Measurements from ENCODE around the gene GLB1L2.

The GLB1L2 gene

DNA sequence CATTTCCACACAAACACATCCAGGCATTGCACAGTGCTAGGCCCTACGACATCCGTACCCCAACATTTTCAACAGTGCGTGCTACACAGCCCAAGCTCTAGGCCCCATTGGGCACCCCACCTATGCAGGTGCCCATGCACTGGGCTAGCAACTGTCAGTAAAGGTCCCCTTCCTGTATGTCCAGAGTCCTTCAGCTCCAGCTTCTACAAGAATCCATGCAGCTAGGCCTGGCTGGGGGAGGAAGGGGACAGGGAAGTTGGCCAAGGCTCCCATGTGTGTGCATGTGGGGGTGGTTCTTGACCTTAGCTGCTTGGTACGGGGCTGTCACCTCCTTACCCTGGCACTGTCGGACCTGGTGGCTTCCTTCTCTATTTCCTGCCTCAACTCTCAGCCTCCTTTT, 79.0 kb downstream of the GLB1L2 start:
- peaks cover 8% of the 10 kb centered on the region for H3K4me1 ChIP-seq (ENCODE audit: control insufficient read depth, low read depth, low read length)
- no peak overlapping the region for H2BK15ac ChIP-seq (replicated peaks; ENCODE audit: low read depth)
- H3K4me3 ChIP-seq (ENCODE audit: low read length): no peak overlapping the region
- no peak overlapping the region for H3K23ac ChIP-seq (ENCODE audit: low read length)
- no peak overlapping the region for H3K56ac ChIP-seq (ENCODE audit: low read length)
- H3K18ac ChIP-seq (ENCODE audit: low read length): no peak overlapping the region
- H3K79me1 ChIP-seq (ENCODE audit: low read length): peaks cover 8% of the 10 kb centered on the region
- no peak overlapping the region for H3K4ac ChIP-seq (ENCODE audit: low read depth, low read length)
- peaks cover 1% of the 10 kb centered on the region for H3K79me2 ChIP-seq (ENCODE audit: control insufficient read depth, insufficient read depth, low read length)
- peak overlapping the region; percentile 62 for H3K4me2 ChIP-seq (ENCODE audit: low read length)
- H4K8ac ChIP-seq (ENCODE audit: low read depth, low read length): no peak overlapping the region
- H2AK5ac ChIP-seq (ENCODE audit: low read length): no peak overlapping the region
- no peak overlapping the region for H3K27ac ChIP-seq (ENCODE audit: low read depth, low read length)
- no peak for DNase-seq
- no CpG with 5 or more reads among the region's 5 CpGs for WGBS (ENCODE audit: extremely low coverage, insufficient coverage, low lambda C conversion rate)
- H2BK120ac ChIP-seq (ENCODE audit: low read depth, low read length): no peak overlapping the region
- no peak overlapping the region for H2BK5ac ChIP-seq (ENCODE audit: low read length)
- peaks cover 2% of the 10 kb centered on the region for H3K27me3 ChIP-seq (ENCODE audit: insufficient read depth, low read length, poor library complexity)
- peak overlapping the region; percentile 77 for H3K9ac ChIP-seq (ENCODE audit: low read length)
- H3K36me3 ChIP-seq (ENCODE audit: control insufficient read depth, insufficient read depth, low read length): no peaks in the 10 kb centered on the region
- no peak overlapping the region for H4K5ac ChIP-seq (ENCODE audit: low read length)

GRCh38 chr11:134412203-134413042, 80.6 kb downstream of the GLB1L2 start, which contains the start of gene B3GAT1:
Gene B3GAT1 (minus strand): TSS chr11:134412242. CDS start chr11:134387659, 24,583 bp downstream.
- H3K9ac ChIP-seq (ENCODE audit: low read length): peak within 1 kb of the TSS; percentile 77
- no peak within 1 kb of the TSS for H3K4ac ChIP-seq (ENCODE audit: low read depth, low read length)
- no peak within 1 kb of the TSS for H4K8ac ChIP-seq (ENCODE audit: low read depth, low read length)
- H2AK5ac ChIP-seq (ENCODE audit: low read length): no peak within 1 kb of the TSS
- peaks cover 1% of the 10 kb centered on the region for H3K79me2 ChIP-seq (ENCODE audit: control insufficient read depth, insufficient read depth, low read length)
- peak within 1 kb of the TSS; percentile 45 for H3K23ac ChIP-seq (ENCODE audit: low read length)
- DNase-seq: peak; percentile 39
- peak within 1 kb of the TSS; percentile 68 for H3K4me2 ChIP-seq (ENCODE audit: low read length)
- H2BK15ac ChIP-seq (replicated peaks; ENCODE audit: low read depth): no peak within 1 kb of the TSS
- no CpG with 5 or more reads among the region's 94 CpGs for WGBS (ENCODE audit: extremely low coverage, insufficient coverage, low lambda C conversion rate)
- no peak within 1 kb of the TSS for H3K27ac ChIP-seq (ENCODE audit: low read depth, low read length)
- H3K4me1 ChIP-seq (ENCODE audit: control insufficient read depth, low read depth, low read length): peaks cover 8% of the 10 kb centered on the region
- peaks cover 2% of the 10 kb centered on the region for H3K27me3 ChIP-seq (ENCODE audit: insufficient read depth, low read length, poor library complexity)
- H3K18ac ChIP-seq (ENCODE audit: low read length): peak within 1 kb of the TSS; percentile 88
- H2BK5ac ChIP-seq (ENCODE audit: low read length): no peak within 1 kb of the TSS
- peaks cover 3% of the 10 kb centered on the region for H3K79me1 ChIP-seq (ENCODE audit: low read length)
- H3K4me3 ChIP-seq (ENCODE audit: low read length): peak within 1 kb of the TSS; percentile 54
- no peak within 1 kb of the TSS for H4K5ac ChIP-seq (ENCODE audit: low read length)
- no peaks in the 10 kb centered on the region for H3K36me3 ChIP-seq (ENCODE audit: control insufficient read depth, insufficient read depth, low read length)
- no peak within 1 kb of the TSS for H2BK120ac ChIP-seq (ENCODE audit: low read depth, low read length)
- H3K56ac ChIP-seq (ENCODE audit: low read length): peak within 1 kb of the TSS; percentile 86

DNA sequence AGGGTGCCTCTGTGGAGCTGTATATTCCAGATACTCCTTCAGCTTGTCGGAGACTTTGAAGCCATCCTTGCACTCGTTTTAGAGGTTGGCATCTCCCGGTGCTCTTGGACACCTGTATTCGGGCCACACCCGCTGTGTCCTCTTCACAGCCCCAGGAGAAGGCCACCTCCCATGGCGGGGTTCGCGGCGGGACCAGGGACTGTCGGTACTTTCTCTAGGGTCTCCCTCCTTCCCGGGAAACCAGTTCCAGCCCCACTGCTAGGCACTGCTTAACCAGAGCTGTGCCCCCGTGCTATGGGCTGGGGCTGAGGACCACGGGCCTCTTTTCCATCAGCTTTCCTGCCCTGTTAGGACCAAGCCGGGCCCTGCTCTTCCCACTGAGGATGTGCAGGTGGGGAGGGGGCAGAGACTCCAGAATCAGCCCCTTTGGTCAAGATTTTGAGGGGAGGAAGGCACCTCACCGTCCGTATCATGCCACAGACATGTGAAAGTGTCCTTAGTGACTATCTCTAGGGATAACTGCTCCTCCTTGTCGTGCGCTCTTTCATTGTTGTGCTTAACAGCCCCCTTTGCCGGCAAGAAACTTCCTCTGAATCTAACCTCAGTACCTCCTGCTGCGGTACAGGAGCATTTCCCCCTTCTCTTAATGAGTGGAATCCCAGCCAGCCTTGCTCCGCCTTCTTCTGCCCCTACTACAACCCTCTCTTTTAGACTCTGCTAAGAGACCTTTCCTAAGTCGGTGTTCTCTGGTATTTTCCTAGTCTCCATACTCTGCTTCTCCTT, 81.4 kb downstream of the GLB1L2 start:
- H3K4me1 ChIP-seq (ENCODE audit: control insufficient read depth, low read depth, low read length): peaks cover 8% of the 10 kb centered on the region
- H3K18ac ChIP-seq (ENCODE audit: low read length): no peak overlapping the region
- DNase-seq: peak; percentile 38
- no CpG with 5 or more reads among the region's 22 CpGs for WGBS (ENCODE audit: extremely low coverage, insufficient coverage, low lambda C conversion rate)
- H3K9ac ChIP-seq (ENCODE audit: low read length): peak overlapping the region; percentile 40
- H3K56ac ChIP-seq (ENCODE audit: low read length): peak overlapping the region; percentile 74
- H3K4me2 ChIP-seq (ENCODE audit: low read length): peak overlapping the region; percentile 68
- peaks cover 1% of the 10 kb centered on the region for H3K79me2 ChIP-seq (ENCODE audit: control insufficient read depth, insufficient read depth, low read length)
- no peaks in the 10 kb centered on the region for H3K36me3 ChIP-seq (ENCODE audit: control insufficient read depth, insufficient read depth, low read length)
- H4K5ac ChIP-seq (ENCODE audit: low read length): no peak overlapping the region
- H3K27ac ChIP-seq (ENCODE audit: low read depth, low read length): no peak overlapping the region
- H3K4me3 ChIP-seq (ENCODE audit: low read length): no peak overlapping the region
- H3K27me3 ChIP-seq (ENCODE audit: insufficient read depth, low read length, poor library complexity): peaks cover 2% of the 10 kb centered on the region
- H3K4ac ChIP-seq (ENCODE audit: low read depth, low read length): no peak overlapping the region
- H4K8ac ChIP-seq (ENCODE audit: low read depth, low read length): no peak overlapping the region
- no peak overlapping the region for H2BK15ac ChIP-seq (replicated peaks; ENCODE audit: low read depth)
- H2AK5ac ChIP-seq (ENCODE audit: low read length): no peak overlapping the region
- H2BK120ac ChIP-seq (ENCODE audit: low read depth, low read length): no peak overlapping the region
- H3K23ac ChIP-seq (ENCODE audit: low read length): no peak overlapping the region
- no peak overlapping the region for H2BK5ac ChIP-seq (ENCODE audit: low read length)
- H3K79me1 ChIP-seq (ENCODE audit: low read length): peaks cover 3% of the 10 kb centered on the region

DNA sequence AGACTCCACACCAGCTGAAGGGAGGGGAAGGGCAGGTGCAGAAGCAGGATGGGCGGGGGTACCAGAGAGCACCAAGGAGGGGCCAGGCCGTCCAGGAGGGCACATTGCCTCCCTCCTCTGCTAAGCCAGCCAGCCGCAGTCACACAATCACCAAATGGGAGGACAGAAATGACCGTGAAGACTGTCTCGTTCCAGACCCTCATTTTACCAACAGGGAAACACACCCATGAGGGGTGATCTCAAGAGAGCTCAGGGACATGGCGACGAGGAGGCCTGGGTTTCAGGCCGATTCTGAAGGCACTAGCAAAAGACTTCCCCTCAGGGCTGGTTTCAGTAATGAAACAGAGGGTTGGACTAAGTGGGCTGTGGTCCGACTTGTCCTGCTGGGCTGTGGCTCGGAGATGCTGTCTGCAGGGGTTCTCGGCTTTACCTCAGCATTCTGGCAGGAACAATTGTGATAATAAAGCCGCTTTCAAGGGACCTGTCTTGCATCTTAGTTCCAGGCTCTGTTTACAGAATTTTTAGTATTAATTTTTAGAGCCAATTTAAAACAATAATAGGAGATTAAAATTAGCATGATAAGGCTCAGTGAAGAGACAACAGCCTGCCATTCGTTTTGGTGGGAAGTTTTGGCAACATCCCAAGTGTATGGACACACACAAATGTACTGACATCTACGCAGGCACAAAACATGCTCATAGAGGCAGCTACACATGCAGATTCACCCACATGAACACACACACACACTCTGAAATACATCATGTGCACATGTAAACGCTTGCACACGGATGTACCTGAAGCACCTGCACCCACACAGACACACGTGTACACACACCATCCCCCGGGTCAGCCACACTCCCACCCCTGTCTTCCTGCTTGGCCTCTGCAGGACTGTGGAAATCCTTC, 82.3 kb downstream of the GLB1L2 start:
- no peak overlapping the region for H3K4me3 ChIP-seq (ENCODE audit: low read length)
- peaks cover 3% of the 10 kb centered on the region for H3K79me1 ChIP-seq (ENCODE audit: low read length)
- no peak overlapping the region for H3K56ac ChIP-seq (ENCODE audit: low read length)
- no peak overlapping the region for H3K4ac ChIP-seq (ENCODE audit: low read depth, low read length)
- DNase-seq: no peak
- H2BK120ac ChIP-seq (ENCODE audit: low read depth, low read length): no peak overlapping the region
- peaks cover 1% of the 10 kb centered on the region for H3K79me2 ChIP-seq (ENCODE audit: control insufficient read depth, insufficient read depth, low read length)
- no peak overlapping the region for H3K23ac ChIP-seq (ENCODE audit: low read length)
- H2BK5ac ChIP-seq (ENCODE audit: low read length): no peak overlapping the region
- no peak overlapping the region for H4K5ac ChIP-seq (ENCODE audit: low read length)
- no peaks in the 10 kb centered on the region for H3K36me3 ChIP-seq (ENCODE audit: control insufficient read depth, insufficient read depth, low read length)
- no peak overlapping the region for H3K4me2 ChIP-seq (ENCODE audit: low read length)
- no CpG with 5 or more reads among the region's 18 CpGs for WGBS (ENCODE audit: extremely low coverage, insufficient coverage, low lambda C conversion rate)
- H4K8ac ChIP-seq (ENCODE audit: low read depth, low read length): no peak overlapping the region
- H3K27me3 ChIP-seq (ENCODE audit: insufficient read depth, low read length, poor library complexity): peaks cover 2% of the 10 kb centered on the region
- no peak overlapping the region for H2BK15ac ChIP-seq (replicated peaks; ENCODE audit: low read depth)
- H2AK5ac ChIP-seq (ENCODE audit: low read length): no peak overlapping the region
- H3K9ac ChIP-seq (ENCODE audit: low read length): no peak overlapping the region
- H3K4me1 ChIP-seq (ENCODE audit: control insufficient read depth, low read depth, low read length): peaks cover 8% of the 10 kb centered on the region
- H3K27ac ChIP-seq (ENCODE audit: low read depth, low read length): no peak overlapping the region
- no peak overlapping the region for H3K18ac ChIP-seq (ENCODE audit: low read length)
